Measurements from ENCODE around the gene MRGPRD. TPM values are rescaled to one million over a fixed set of nuclear protein-coding genes. Genes with fewer than 3 reads are reported as not detected.
A peak's percentile ranks its signal among the peaks of the same experiment; 100 is the strongest.

The MRGPRD gene
- total RNA-seq, 1 donor from 2014 or later: not detected

DNA sequence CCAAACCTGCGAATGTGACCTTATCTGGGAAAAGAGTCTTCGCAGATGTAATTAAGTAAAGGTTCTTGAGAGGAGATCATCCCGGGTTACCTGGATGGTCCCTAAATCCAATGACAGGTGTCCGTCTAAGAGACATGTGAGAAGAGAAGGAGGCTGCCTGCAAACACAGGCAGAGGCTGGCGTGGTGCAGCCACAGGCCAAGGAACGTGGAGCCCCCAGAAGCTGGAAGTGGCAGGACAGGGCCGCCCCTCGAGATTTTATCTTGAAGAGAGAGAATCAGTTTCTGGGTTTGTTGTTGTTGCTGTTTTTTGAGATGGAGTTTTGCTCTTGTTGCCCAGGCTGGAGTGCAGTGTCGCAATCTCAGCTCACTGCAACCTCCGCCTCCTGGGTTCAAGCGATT, 33.6 kb downstream of the MRGPRD start:
- DNase-seq (ENCODE audit: low read depth): no peak

DNA sequence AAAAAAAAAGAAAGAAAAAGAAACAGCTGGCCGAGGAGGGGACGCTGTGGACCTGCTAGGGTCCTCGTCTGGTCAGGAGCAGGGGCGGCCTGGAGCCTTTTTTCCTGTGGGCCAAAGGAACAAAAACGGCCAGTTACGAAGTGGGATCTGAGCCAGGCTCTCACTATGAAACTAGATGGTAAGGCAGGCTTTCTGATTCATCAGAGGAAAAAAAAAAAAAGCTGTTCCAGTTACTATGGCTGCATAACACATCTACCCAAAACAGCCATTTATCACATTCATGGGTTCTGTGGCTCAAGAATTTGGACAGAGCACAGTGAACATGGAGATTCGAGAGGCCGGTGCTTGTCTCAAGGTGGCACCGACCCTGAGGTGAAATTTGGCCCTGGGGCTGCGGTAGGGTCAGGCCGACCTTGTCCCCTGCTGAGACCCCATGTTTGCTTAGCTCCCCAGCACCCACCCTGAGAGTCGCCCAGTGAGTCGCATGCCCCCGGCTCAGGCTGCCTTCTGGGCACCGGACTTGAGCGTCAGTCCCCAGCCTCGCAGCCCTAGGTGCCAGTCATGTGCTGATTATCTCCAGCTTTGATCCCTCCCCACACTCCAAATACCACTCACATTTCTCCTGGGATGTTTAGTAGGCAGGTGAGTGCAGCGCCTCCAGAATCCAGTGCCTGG, 34.2 kb downstream of the MRGPRD start:
- DNase-seq (ENCODE audit: low read depth): peak; percentile 92

DNA sequence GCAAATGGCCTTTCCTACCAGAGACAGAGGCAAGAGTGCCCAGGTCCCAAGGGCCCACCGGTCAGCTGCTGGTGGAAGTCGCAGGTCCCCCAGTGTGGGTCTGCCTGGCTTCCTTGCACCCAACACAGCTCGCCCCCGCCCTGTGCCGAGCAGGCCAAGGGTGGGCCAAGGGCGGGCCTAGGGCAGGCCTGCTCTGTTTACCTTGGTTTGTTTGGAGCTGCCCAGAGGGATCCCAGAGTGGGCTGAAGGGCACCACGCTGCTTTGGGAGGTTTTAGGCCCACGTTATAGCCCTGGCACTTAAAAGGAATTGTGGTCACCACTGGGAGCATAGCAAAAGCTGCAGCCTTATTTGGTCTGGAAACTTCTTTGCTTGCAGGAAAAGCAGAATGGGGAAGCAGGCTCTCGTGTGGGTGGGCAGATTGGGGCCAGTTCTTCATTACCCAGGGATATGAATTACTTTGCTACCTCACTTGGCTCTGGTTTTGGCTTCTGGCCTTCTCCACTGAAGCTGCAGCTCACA, 38.0 kb downstream of the MRGPRD start:
- DNase-seq (ENCODE audit: low read depth): no peak

DNA sequence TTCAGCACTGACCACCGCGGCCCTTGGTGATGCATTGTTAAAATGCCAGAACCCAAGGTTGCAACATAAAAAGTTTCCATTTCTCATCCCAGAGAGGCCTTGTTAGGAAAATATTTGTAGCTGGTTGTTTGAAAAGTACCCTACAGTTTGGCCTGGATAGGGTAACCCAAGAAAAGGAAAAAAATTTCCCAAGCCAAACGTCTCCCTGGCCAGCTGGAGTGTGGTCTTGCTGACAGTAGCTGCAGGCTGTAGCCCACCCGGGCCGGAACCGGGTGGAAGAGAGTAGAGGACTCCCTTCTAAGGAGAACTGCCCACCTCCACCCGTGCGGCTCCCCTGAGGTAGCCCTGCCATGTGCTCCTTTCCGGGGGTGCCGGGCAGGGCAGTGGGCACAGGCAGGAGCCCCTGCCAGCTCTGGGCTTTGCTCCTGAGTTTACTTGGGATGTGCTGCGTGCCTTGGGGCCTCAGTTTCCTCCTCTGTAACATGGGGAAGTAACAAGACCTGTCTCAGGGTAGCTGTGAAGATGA, 38.6 kb downstream of the MRGPRD start:
- DNase-seq (ENCODE audit: low read depth): no peak

DNA sequence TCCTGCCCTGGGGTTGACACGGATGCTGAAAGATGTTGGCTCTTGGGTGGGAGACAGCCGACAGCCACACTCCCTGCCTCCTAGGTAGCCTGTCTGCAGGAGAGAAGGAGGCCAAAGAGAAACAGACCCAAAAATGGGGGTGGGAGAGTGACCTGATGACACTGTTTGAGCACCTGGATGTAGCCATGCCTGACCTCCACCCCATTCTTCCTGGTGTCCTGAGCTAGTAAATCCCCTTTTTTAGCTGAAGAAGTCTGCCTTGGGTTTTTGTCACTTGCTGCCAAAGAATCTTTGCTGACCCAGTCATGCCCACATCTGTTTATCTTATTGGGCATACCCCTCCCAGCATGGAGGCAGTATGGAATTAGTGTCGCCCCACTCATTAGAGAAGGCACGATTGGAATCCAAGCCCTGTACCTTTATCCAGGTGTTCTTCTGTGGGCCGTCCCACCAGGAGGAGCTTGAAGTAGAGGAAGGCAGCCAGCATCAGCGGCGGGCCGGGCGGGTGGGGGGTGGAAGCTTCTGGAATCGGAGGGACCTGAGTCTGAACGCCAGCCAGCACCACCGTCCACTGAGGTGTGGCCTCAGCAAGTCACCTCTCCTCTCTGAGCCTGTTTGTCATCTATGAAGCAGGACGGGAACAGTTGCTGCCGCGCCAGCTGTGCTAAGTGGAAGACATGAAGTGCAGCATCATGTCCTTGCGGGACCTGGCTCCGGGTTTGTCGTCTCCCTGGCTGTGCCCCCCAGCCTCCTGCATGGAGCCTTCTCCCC, 39.3 kb downstream of the MRGPRD start:
- DNase-seq (ENCODE audit: low read depth): no peak

DNA sequence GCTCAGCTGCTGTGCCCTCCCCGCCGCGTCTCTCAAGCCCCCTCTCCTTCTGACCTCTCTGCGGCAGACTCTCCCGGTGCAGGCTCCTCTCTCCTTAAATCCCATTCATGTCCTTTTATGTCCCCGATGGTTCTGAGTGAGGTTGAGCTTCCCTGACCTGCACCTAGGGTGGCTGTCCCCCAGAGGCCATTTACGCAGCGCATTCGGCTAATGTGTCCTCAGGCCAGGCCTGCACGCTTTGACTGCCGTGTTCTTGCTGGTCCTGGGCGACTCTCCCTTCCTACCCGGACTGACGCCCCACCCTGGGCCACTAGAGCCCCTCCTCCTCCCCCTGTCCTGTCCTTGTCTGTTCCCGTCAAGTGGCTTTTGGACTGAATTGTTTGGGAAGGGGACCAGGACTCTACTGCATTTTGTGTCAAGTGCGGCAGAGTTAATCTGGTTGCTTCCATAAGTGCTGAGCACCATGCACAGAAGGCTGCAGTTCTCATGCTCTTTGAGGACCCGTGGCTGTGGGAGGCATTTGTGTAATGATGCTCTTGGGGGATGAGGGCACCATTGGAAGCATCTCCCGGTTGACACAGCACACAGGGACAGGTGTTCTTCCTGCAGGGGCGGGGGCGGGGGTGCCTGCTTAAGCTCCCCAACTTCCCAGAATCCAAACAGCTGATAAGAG, 40.0 kb downstream of the MRGPRD start:
- no peak for DNase-seq (ENCODE audit: low read depth)

DNA sequence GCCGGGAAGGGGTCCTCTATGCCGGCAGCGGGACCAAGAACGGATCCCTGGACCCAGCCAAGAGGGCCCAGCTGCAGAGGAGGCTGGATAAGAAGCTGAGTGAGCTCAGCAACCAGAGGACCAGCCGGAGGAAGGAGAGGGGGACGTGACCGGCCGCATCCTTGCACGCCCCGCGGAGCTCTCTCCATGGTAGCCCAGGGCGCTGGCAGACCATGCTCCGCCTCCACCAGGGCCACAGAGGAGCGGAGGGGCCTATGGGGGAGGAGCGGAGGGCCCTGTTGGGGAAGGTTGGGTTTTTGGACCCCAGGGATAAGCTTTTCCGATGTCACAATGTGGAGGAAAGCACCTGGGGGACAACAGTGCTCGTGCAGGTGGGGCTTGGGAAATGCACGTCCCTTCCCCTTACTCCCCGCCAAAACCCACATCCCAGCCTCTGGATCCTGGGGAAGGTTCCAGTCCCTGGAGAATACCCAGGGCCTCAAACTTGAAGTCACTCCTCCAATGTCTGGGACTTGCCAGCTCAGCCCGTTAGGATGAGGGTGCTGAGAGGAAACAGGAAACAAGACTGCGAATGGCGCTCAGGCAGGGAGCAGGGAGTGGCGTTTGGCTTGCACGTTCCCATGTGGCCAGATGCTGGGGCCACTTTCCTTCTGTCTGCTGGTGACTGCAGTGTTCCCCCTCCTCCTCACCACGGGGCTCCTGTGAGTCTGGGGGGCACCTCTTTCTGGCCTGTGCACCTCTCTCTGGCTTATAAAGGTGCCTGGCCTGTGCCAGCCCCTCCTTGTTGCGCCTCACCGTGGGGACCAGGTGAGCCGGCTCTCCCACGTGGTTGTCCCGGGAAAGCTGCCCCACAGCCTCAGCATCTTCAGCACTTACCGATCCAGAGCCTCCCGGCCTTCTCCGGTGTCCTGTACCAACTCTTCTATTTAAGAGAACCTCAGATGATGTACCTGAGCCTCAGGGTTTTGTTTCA, 40.9 kb downstream of the MRGPRD start:
- DNase-seq (ENCODE audit: low read depth): no peak

DNA sequence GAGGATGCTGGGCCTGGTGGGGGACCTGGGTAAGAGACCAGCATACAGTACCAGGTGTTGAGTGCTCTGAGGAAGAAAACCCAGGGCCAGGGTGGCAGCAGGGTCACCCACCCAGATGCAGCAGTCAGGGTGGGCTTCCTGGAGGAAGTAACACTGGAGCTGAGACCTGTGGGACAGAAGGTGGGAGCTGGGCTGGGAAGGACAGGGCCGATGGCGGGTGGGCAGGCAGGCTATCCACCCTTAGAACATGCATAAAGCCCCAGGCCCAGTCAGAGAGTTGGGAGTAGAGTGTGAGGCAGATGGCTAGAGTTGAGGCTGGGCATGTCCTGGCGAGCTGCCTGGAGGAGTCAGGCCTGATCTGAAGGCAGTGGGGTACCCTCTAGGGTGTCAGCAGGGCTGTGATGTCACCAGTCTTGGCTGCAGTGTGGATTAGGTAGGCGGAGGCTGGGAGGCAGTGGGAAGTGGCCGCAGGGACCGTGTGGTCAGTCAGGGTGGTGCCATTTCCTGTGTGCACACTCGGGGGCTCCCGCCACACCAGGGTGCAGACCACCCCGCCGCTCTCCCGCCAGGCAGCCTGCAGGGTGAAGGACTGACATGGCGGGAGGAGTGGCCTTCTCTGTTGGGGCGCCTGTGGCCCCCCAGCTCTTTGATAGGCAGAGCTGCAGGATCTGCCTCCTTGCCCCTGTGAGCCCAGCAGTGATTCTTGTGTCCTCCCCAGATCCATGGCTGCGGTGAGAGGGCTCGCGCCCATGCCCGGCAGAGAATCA, 41.8 kb downstream of the MRGPRD start:
- DNase-seq (ENCODE audit: low read depth): no peak

DNA sequence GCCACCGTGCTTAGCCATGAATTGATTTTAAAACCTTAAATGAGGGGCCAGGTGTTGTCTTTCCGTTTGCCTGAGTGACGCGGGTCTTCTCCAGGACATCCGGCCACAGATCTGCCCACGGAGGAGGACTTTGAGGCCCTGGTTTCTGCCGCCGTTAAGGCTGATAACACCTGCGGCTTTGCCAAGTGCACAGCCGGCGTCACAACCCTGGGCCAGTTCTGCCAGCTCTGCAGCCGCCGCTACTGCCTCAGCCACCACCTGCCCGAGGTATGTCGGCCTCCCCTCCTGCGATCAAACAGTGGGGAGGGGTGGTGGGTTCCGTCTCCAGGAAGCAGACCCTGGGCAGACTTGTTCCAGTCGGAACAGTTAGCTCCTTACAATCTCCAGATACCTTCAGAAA, 42.7 kb downstream of the MRGPRD start:
- DNase-seq (ENCODE audit: low read depth): no peak

DNA sequence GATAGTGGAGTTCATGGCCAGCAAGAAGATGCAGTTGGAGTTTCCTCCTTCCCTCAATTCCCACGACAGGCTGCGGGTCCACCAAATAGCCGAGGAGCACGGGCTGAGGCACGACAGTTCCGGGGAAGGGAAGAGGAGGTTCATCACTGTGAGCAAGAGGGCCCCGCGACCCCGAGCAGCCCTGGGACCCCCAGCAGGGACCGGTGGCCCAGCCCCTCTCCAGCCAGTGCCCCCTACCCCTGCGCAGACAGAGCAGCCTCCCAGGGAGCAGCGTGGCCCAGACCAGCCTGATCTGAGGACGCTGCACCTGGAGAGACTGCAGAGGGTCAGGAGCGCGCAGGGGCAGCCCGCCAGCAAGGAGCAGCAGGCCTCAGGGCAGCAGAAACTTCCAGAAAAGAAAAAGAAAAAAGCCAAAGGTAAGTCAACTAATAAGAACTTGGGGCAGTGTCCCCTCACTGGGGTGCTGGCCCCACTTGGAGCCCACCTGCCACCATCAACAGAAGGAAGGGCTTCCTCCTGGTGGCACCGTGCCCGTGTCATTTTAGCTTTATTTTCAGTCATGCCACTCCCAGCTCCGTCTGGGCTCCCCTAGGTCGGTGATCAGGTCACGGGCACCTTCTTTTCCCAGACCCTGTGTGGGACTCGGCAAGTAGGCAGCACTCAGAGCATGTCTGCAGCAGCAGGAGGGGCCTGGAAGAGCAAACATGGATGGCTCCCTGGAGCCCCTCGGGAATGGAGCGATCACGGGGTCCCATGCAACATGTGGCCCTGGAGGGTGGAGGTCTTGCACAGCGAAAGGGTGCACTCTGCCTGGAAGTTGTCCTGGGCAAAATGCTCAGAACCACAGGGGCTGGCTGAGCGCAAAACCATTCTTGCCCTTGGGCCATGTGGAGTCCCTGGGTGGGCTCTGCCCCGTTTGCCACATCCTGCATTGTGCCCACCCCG, 43.8 kb downstream of the MRGPRD start:
- DNase-seq (ENCODE audit: low read depth): no peak

DNA sequence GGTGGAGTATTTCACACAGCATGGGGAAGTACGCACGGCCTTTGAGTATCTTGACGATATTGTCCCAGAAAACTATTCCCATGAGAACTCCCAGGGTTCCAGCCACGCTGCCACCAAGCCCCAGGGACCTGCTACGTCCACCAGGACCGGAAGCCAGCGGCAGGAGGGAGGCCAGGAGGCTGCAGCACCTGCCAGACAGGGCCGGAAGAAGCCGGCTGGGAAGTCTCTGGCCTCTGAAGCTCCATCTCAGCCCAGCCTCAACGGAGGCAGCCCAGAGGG, 44.5 kb downstream of the MRGPRD start:
- DNase-seq (ENCODE audit: low read depth): no peak

DNA sequence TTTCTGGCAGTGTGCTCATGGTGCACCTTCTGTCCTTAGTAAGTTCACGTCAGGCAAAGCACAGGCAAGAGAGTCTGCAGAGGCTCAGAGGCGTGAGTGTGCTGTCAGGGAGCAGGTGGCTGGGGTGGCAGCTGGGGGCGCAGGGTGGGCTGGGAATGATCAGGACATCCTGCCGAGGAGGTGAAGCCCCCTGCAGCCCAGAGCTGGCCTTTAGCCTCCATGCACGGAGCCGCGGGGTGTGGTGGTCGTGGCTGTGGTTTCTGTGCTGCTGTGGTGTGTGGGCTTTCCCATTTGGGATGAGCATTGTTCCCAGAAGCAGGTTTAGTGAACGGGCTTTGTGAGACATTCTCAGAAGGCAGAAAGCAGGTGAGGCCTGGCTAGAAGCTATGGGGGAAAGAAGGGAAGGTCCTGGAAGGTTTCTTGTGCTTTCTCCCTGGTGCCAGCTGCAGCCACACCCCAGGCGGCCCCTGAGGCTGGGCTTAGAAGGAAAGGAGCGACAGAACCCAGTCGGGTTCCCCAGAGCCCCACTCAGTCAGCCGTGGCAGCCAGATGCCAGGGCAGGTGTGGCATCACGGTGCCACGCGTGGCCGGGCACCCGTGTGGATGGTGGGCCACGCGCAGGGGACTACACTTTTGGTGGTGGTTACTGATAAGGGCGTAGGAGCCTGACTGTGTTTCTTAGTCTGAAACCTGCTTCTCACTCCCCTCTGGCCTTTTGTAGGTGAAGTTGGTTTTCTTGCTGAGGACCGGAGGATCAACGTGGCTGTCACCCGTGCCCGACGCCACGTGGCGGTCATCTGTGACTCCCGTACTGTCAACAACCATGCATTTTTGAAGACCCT, 45.0 kb downstream of the MRGPRD start:
- DNase-seq (ENCODE audit: low read depth): no peak

DNA sequence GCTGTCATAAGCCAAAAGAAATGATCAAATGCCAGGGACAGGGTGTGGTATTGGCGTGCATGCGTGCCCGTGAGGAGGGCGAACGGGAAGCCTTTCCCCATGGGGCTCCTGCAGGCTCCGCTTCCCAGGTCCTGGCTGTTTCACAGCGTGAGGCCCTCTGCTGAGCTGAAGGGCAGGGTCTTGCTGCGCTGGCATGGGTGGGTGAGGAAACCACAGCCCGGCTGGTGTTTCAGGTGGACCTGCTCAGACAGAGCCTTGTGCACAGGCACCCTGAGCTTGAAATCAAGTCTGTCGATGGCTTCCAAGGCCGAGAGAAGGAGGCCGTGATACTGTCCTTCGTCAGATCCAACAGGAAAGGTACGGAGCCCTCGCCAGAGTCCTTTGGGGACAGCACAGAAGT, 45.7 kb downstream of the MRGPRD start:
- DNase-seq (ENCODE audit: low read depth): no peak

DNA sequence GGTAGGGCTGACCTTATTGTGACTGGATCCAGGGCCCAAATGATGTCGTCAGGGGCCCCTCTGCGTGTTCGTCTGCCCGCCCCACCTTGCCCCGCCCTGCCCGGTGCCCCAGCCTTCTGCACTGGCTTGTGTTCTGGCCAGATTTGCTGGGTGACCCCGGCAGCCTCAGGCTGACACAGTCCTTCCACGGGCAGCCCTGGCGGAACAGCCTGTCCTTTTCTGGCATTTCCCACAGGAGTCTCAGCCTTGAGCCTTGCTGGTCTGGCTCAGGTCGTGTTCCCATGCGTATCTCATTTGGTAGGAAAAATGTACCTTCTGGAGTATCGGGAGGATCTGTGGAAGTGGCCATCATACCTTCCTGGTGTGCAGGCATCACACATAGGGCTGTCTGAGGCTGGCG, 46.1 kb downstream of the MRGPRD start:
- DNase-seq (ENCODE audit: low read depth): no peak

DNA sequence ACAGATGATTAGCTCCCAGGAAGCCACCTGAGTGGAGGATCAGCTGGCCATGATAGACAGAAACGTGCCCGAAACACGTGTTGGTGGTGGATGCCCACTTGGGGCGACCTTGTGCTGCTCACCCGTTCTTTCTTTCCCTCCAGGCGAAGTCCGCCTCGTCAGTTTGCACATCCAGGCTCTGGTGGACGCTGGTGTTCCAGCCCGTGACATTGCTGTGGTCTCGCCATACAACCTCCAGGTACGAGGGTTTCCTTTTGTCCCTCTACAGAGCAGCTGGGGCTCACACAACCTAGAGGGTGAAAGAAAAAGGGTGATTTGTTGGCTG, 46.5 kb downstream of the MRGPRD start:
- DNase-seq (ENCODE audit: low read depth): no peak

DNA sequence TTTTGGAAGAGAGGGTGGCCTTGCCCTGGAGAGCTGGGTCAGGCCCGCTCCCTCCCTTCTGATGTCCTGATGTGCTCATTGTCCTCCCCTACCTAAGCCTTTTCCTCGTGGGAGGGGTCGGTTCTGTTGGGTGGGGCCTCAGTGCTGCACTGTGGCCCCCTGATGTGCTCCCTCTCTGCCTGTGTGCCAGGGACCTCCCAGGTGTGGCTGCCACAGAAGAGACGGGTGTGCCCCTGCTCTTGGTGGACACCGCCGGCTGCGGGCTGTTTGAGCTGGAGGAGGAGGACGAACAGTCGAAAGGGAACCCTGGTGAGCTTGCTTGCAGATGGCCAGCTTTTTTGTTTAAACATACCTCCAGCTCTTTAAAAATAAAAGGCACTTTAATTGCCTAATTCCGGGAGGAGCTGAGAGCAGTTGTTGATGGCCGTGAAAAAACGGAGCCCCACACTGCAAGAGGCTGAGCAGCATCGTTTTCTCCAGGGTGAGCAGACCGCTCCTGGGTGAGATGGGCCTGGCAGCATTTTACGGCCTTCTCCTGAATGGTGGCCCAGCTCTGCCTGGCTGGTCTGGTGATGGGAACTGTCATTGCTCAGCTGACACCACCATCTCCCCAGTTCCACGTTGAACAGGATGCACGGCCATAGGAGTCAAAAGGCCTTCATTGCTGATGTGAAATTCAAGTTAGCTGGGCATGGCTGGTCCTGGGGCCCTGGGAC, 47.0 kb downstream of the MRGPRD start:
- DNase-seq (ENCODE audit: low read depth): no peak

DNA sequence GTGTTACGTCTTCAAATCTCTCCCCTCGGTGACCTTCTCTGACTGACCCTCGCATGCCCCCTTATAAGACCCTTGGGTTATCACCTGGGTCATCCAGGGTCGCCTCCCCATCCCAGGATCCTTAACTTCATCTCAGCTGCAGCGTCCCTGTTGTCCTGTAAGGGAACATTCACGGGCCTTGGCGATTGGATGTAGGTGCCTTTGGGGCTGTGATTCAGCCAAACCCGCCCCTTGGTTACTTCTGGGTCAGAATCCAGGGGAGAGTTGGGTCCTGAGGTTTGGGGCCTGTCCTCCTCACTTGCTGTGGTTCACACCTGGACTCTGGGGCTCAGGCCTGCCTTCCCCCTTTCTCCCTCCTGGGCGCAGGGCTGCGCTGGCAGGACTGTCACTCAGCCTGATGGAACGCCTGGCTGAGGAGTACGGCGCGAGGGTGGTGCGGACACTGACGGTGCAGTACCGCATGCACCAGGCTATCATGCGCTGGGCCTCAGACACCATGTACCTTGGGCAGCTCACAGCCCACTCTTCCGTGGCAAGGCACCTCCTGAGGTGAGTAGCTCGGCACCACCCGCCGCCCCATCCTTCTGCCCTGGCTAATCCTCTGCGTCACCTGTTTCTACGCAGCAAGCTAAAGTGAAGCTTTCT, 47.7 kb downstream of the MRGPRD start:
- no peak for DNase-seq (ENCODE audit: low read depth)

DNA sequence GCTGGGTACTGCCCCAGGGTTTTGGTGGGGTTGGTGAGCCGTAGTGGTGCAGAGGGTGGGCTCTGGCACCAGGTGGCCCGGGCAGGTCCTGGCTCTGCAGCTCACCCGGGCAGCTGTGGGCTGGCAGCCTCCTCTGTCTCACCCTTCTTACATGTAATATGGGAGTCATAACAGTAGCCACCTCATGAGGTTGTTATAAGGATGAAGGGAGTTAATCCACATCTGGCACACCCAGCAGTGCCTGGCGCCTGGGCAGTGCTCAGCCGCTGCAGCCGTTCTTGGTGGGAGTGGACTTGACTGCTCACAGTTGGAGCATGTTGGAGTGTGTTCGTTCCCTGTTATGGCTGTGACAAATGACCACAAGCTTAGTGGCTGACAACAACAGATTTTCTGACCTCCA, 48.4 kb downstream of the MRGPRD start:
- DNase-seq (ENCODE audit: low read depth): no peak

Measured in renal cortical epithelial cell (primary cell).